A549 (cell line): ENCODE data around the gene CIAO2A. TPM values are rescaled to one million over a fixed set of nuclear protein-coding genes. Genes with fewer than 3 reads are reported as not detected.
"Not testable (repeated sequence)": the region's sequence is repeated elsewhere in the genome, so short reads cannot be mapped to it uniquely, and the experiment has no call there.

ENCODE experiments used
- ATAC-seq, 2 experiments: fragments of 200-7000 bp in 1 of 2; fragments of >200 bp in 1 of 2; cut with Nextera tagmentation in 1 of 2; cut with Tn5 transposase in 1 of 2; 3 replicates each; pipeline versions ENCODE4 v1.8.0 to v1.9.1; 2018 to 2020; ENCODE audit warnings: mild to moderate bottlenecking in 1 of 2, moderate library complexity in 1 of 2
- CTCF ChIA-PET: fragments of 300-600 bp; sonication (Branson Sonifier 250); formaldehyde crosslinking; extraction: SDS; loops from one replicate; lab custom pipeline; 2021; ENCODE audit warnings: antibody characterized with exemption, inconsistent platforms; lab: Yijun Ruan, JAX
- POLR2A ChIA-PET: fragments of 350-600 bp; formaldehyde crosslinking; extraction: SDS; loops from one replicate; lab custom pipeline; 2021; ENCODE audit warnings: antibody characterized with exemption, inconsistent platforms; lab: Yijun Ruan, JAX
- DNase-seq, 2 experiments: peaks; one replicate each; pipeline versions ENCODE4 v3.0.0 to v3.0.0-alpha.2; 2011 to 2016; ENCODE audit warnings: low read depth in 1 of 2, low spot score in 1 of 2
- FAIRE-seq: peaks from 2 replicates; lab custom pipeline; 2011; peaks lifted over from hg19 to GRCh38; lab: Jason Lieb, UNC
- H3K27ac ChIP-seq, 2 experiments: fragments of >200 bp; sonication (Bioruptor Twin); formaldehyde crosslinking; 3 replicates each; pipeline ENCODE4 v1.5.1; 2016 to 2017
- H3K4me1 ChIP-seq: fragments of >200 bp; sonication (Bioruptor Twin); formaldehyde crosslinking; 3 replicates; pipeline ENCODE4 v1.6.1; 2016
- H3K4me2 ChIP-seq: fragments of >200 bp; sonication (Bioruptor Twin); formaldehyde crosslinking; 3 replicates; pipeline ENCODE4 v1.6.1; 2016
- H3K4me3 ChIP-seq: fragments of >200 bp; sonication (Bioruptor Twin); formaldehyde crosslinking; 3 replicates; pipeline ENCODE4 v1.5.1; 2016
- H3K9me3 ChIP-seq: fragments of >200 bp; sonication (Bioruptor Twin); formaldehyde crosslinking; 3 replicates; pipeline ENCODE4 v1.6.1; 2016
- CEBPB ChIP-seq, 2 experiments: fragments of >200 bp in 1 of 2; sonication (Bioruptor Twin) in 1 of 2; formaldehyde crosslinking in 1 of 2; IDR thresholded peaks; 2 replicates each; pipeline ENCODE4 v1.6.1; 2012 to 2016
- EHF ChIP-seq: fragments of 250-450 bp; sonication (Bioruptor Pico); IDR thresholded peaks from 2 replicates; pipeline ENCODE4 v1.5.0; 2020; ENCODE audit warnings: mild to moderate bottlenecking
- EP300 ChIP-seq, 2 experiments: fragments of >200 bp; sonication (Bioruptor Twin); formaldehyde crosslinking; IDR thresholded peaks; 2 replicates in 1 of 2; 3 replicates in 1 of 2; pipeline ENCODE4 v1.6.1; 2016 to 2017
- ESRRA ChIP-seq: fragments of 150-350 bp; IDR thresholded peaks from 2 replicates; pipeline ENCODE4 v1.6.1; 2014; ENCODE audit warnings: mild to moderate bottlenecking, low read length, borderline replicate concordance
- FOSL2 ChIP-seq, 2 experiments: fragments of 450-650 bp in 1 of 2; fragments of >200 bp in 1 of 2; sonication (Bioruptor Twin) in 1 of 2; formaldehyde crosslinking; IDR thresholded peaks; 2 replicates each; pipeline versions ENCODE4 v1.5.0 to v1.6.1; 2016 to 2020; ENCODE audit warnings: mild to moderate bottlenecking in 1 of 2, moderate library complexity in 1 of 2
- HDAC2 ChIP-seq: fragments of 200-600 bp; sonication (generic); IDR thresholded peaks from 2 replicates; pipeline ENCODE4 v1.6.1; 2016
- HOXA7 ChIP-seq: fragments of 250-450 bp; sonication (Bioruptor Pico); IDR thresholded peaks from 2 replicates; pipeline ENCODE4 v1.5.0; 2020; ENCODE audit warnings: mild to moderate bottlenecking, moderate library complexity
- HOXB13 ChIP-seq: fragments of 250-450 bp; sonication (Bioruptor Pico); IDR thresholded peaks from 2 replicates; pipeline ENCODE4 v1.5.0; 2020; ENCODE audit warnings: low read depth, mild to moderate bottlenecking, moderate library complexity
- JUN ChIP-seq, 2 experiments: fragments of >200 bp; sonication (Bioruptor Twin); formaldehyde crosslinking; IDR thresholded peaks; 2 replicates in 1 of 2; 3 replicates in 1 of 2; pipeline ENCODE4 v1.6.1; 2016 to 2017
- JUNB ChIP-seq: fragments of >200 bp; sonication (Bioruptor Twin); formaldehyde crosslinking; IDR thresholded peaks from 2 replicates; pipeline ENCODE4 v1.6.1; 2016
- KDM5A ChIP-seq: fragments of 200-600 bp; sonication (generic); IDR thresholded peaks from 2 replicates; pipeline ENCODE4 v1.6.1; 2016; ENCODE audit warnings: antibody characterized with exemption, mild to moderate bottlenecking
- MAZ ChIP-seq: fragments of 150-350 bp; IDR thresholded peaks from 2 replicates; pipeline ENCODE4 v1.6.1; 2014; ENCODE audit warnings: antibody characterized with exemption, low read depth, low read length, borderline replicate concordance
- MYC ChIP-seq: IDR thresholded peaks from 2 replicates; pipeline ENCODE4 v1.6.1; 2012; ENCODE audit warnings: mild to moderate bottlenecking, inconsistent platforms, low read length, improper control_type of control experiment, borderline replicate concordance
- NFE2L2 ChIP-seq: fragments of 150-350 bp; conservative IDR thresholded peaks from 2 replicates; pipeline ENCODE4 v1.6.1; 2014; ENCODE audit warnings: low read length
- RAD21 ChIP-seq, 2 experiments: fragments of >200 bp in 1 of 2; sonication (Bioruptor Twin) in 1 of 2; formaldehyde crosslinking in 1 of 2; IDR thresholded peaks in 1 of 2; conservative IDR thresholded peaks in 1 of 2; 2 replicates in 1 of 2; 3 replicates in 1 of 2; pipeline ENCODE4 v1.6.1; 2012 to 2018; ENCODE audit warnings: inconsistent platforms in 1 of 2
- TP53 ChIP-seq: fragments of 250-450 bp; sonication (Bioruptor Pico); IDR thresholded peaks from 2 replicates; pipeline ENCODE4 v1.5.0; 2021; ENCODE audit warnings: mild to moderate bottlenecking, moderate library complexity
- ZC3H11A ChIP-seq: fragments of 450-650 bp; IDR thresholded peaks from 2 replicates; pipeline ENCODE4 v1.6.1; 2014; ENCODE audit warnings: antibody characterized with exemption, mild to moderate bottlenecking
- ZFP36 ChIP-seq: fragments of 450-650 bp; IDR thresholded peaks from 2 replicates; pipeline ENCODE4 v1.6.1; 2014; ENCODE audit warnings: borderline replicate concordance; ENCODE audit not compliant: partially characterized antibody
- WGBS: methylation state at CpG from one replicate; pipeline ENCODE4 v1.1.6; 2017; ENCODE audit errors: missing lambda C conversion rate; 5-methylcytosine and 5-hydroxymethylcytosine counted together
- polyA plus RNA-seq, 4 experiments: library from polyadenylated mRNA; depleted of rRNA in 3 of 4; stranded (reverse); fragments of >200 nt; fragmentation: RNase III in 1 of 4; extraction: RNeasy Plus Mini Kit Qiagen cat#74134 plus additional on column Dnase treatment in 1 of 4; gene quantifications; 2 replicates in 3 of 4; 3 replicates in 1 of 4; pipeline ENCODE4 v1.2.3, GENCODE V29; 2011 to 2017
- TF ChIP-seq, protein P1 (sequence below): fragments of >200 bp; sonication (Bioruptor Twin); formaldehyde crosslinking; IDR thresholded peaks from 3 replicates; pipeline ENCODE4 v1.5.1; 2016
- TF ChIP-seq, protein P2 (sequence below): fragments of >200 bp; sonication (Bioruptor Twin); formaldehyde crosslinking; IDR thresholded peaks from 3 replicates; pipeline ENCODE4 v1.6.1; 2016
- TF ChIP-seq, protein P3 (sequence below): IDR thresholded peaks from 2 replicates; pipeline ENCODE4 v1.6.1; 2012
- TF ChIP-seq, protein P4 (sequence below): fragments of 150-350 bp; IDR thresholded peaks from 2 replicates; pipeline ENCODE4 v1.6.1; 2014; ENCODE audit warnings: low read depth, mild to moderate bottlenecking, low read length
- TF ChIP-seq, protein P5 (sequence below): IDR thresholded peaks from 2 replicates; pipeline ENCODE4 v1.6.1; 2012

The CIAO2A gene
- polyA plus RNA-seq, 2 of the 4 experiments (the other 2 are of a cell fraction), result 156 to 231 TPM

DNA sequence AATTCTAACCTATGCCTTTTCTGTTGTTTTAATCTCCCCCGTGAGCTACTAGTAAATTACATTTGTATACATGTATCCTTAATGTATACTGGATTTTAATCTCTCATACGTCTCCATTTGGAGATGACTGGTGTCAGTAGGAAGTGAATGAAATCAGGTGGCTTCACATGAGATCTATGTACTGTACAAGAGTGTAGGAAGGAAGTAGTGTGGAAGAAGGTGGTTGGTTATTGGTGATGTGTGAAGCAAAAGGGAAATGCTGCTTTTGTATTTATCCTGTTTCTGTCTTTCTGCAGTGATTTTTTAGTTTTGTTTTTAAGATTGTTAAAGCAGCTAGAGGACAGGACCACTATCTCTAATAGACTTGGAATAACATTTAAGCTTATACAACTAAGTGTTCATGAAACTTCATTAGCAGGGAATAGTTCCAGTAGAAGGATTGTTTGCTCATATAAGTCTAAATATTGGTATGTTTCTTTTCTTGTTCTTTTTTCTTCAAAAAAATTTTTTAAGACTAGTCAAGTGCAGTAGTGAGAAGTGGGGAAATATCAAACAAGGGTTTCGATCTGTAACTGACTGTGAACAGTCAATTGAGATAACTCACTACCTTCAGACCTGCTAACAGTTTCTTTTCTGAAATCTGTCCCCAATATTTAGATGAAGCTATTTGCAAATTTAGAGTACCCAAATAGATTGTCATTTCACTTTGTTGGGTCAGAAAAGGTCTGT, 17.5 kb upstream of the CIAO2A start:
- no peaks in the 10 kb centered on the region for H3K9me3 ChIP-seq
- WGBS, result 87% methylated on average over 3 of the region's 3 CpGs
- no peak for FAIRE-seq
- no peak overlapping the region for H3K27ac ChIP-seq
- TF ChIP-seq RAD21 (conservative IDR thresholded peaks at IDR 0.05 in 1 of 2, IDR thresholded peaks at IDR 0.05 in 1 of 2) (no peak), EHF (CRISPR knock-in tag) (no peak), MAZ (no peak), FOSL2 (IDR thresholded peaks at IDR 0.05) (no peak), FOSL2 (CRISPR knock-in tag; IDR thresholded peaks at IDR 0.05) (no peak), JUNB (no peak)
- TF ChIP-seq, protein P1, sequence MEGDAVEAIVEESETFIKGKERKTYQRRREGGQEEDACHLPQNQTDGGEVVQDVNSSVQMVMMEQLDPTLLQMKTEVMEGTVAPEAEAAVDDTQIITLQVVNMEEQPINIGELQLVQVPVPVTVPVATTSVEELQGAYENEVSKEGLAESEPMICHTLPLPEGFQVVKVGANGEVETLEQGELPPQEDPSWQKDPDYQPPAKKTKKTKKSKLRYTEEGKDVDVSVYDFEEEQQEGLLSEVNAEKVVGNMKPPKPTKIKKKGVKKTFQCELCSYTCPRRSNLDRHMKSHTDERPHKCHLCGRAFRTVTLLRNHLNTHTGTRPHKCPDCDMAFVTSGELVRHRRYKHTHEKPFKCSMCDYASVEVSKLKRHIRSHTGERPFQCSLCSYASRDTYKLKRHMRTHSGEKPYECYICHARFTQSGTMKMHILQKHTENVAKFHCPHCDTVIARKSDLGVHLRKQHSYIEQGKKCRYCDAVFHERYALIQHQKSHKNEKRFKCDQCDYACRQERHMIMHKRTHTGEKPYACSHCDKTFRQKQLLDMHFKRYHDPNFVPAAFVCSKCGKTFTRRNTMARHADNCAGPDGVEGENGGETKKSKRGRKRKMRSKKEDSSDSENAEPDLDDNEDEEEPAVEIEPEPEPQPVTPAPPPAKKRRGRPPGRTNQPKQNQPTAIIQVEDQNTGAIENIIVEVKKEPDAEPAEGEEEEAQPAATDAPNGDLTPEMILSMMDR, result no peak
- TF ChIP-seq, protein P2, sequence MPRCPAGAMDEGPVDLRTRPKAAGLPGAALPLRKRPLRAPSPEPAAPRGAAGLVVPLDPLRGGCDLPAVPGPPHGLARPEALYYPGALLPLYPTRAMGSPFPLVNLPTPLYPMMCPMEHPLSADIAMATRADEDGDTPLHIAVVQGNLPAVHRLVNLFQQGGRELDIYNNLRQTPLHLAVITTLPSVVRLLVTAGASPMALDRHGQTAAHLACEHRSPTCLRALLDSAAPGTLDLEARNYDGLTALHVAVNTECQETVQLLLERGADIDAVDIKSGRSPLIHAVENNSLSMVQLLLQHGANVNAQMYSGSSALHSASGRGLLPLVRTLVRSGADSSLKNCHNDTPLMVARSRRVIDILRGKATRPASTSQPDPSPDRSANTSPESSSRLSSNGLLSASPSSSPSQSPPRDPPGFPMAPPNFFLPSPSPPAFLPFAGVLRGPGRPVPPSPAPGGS, result no peak
- H3K4me1 ChIP-seq, result peaks cover 4% of the 10 kb centered on the region; the same call in 1 of the 3 replicates
- no peak overlapping the region for H3K4me3 ChIP-seq
- no peak for ATAC-seq
- POLR2A ChIA-PET, result interaction anchor here (0.5 kb wide), 1 partner anchor 467 kb away, joined by 5 read pairs; no protein-coding TSS in a partner anchor
- CTCF ChIA-PET, result interaction anchor here (0.6 to 3.9 kb wide), 4 partner anchors 12 to 924 kb away, joined by 3 to 21 read pairs (median 18); no protein-coding TSS in a partner anchor
- no peak for DNase-seq
- no peak overlapping the region for H3K4me2 ChIP-seq

DNA sequence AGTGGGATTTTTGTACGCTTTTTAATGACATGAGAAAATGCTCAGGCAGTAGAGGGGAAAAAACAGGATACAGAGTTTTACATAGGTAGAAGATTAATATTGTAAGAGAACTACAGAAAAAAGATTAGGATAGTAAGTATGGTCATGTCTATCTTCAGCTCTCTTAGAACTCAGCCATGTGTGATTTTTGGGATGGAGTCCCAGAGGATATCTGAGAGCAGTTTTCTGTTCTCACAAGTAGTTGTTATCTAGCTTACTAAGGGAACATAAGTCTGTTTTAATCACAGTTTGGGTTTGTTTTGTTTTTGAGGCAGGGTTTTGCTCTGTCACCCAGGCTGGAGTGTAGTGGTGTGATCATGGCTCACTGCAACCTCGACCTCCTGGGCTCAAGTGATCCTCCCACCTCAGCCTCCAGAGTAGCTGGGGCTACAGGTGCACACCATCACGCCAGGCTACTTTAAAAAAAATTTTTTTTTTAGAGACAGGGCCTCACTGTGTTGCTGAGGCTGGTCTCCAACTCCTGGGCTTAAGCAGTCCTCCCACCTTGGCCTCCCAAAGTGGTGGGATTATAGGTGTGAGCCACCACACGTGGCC, 16.6 kb upstream of the CIAO2A start:
- H3K4me2 ChIP-seq, POLR2A ChIA-PET, DNase-seq, H3K27ac ChIP-seq, H3K4me1 ChIP-seq, H3K4me3 ChIP-seq, H3K9me3 ChIP-seq, ATAC-seq, FAIRE-seq: not testable (repeated sequence)
- WGBS, result 93% methylated on average over 4 of the region's 4 CpGs
- CTCF ChIA-PET, result interaction anchor here (0.7 to 3.9 kb wide), 4 partner anchors 11 to 358 kb away, joined by 4 to 21 read pairs (median 18); no protein-coding TSS in a partner anchor

DNA sequence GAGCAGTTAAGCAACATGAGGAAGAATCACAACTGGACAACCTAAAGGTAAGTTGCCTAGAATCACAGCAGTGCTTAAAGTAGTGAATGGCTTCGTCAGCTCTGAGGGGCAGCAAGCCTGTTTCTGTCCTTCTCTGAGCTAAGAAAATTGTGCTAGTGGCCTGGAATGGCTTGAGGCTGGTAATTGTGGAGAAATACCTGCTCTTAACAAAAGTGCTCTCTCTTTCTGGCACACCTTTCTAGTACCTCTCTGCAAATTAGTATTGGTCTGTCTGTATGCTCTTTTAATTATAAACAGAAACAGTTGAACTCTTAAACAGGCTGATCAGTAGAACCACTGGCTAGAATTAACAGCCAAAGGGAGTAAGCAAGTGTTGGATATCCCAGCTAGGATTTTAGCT, 13.7 kb upstream of the CIAO2A start:
- H3K4me3 ChIP-seq, result no peak overlapping the region
- CTCF ChIA-PET, result no interaction called here
- DNase-seq (no peak), FAIRE-seq (no peak), ATAC-seq (no peak)
- no peaks in the 10 kb centered on the region for H3K9me3 ChIP-seq
- 79% methylated on average over 1 of the region's 1 CpG for WGBS
- TF ChIP-seq JUN (IDR thresholded peaks at IDR 0.05), result no peak
- TF ChIP-seq EHF (CRISPR knock-in tag), result no peak
- no peak for TF ChIP-seq JUNB
- no peak for TF ChIP-seq EP300 (IDR thresholded peaks at IDR 0.05)
- TF ChIP-seq ZFP36, result no peak
- TF ChIP-seq, protein P3, sequence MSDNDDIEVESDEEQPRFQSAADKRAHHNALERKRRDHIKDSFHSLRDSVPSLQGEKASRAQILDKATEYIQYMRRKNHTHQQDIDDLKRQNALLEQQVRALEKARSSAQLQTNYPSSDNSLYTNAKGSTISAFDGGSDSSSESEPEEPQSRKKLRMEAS, result no peak
- TF ChIP-seq HOXB13 (CRISPR knock-in tag), result no peak
- no peak for TF ChIP-seq MYC
- TF ChIP-seq RAD21 (conservative IDR thresholded peaks at IDR 0.05 in 1 of 2, IDR thresholded peaks at IDR 0.05 in 1 of 2), result no peak
- TF ChIP-seq, protein P4, sequence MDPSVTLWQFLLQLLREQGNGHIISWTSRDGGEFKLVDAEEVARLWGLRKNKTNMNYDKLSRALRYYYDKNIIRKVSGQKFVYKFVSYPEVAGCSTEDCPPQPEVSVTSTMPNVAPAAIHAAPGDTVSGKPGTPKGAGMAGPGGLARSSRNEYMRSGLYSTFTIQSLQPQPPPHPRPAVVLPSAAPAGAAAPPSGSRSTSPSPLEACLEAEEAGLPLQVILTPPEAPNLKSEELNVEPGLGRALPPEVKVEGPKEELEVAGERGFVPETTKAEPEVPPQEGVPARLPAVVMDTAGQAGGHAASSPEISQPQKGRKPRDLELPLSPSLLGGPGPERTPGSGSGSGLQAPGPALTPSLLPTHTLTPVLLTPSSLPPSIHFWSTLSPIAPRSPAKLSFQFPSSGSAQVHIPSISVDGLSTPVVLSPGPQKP, result no peak
- no peak for TF ChIP-seq NFE2L2
- no peak for TF ChIP-seq ZC3H11A
- TF ChIP-seq, protein P2, result no peak
- TF ChIP-seq KDM5A, result no peak
- no peak for TF ChIP-seq TP53 (CRISPR knock-in tag)
- TF ChIP-seq HDAC2, result no peak
- TF ChIP-seq, protein P5, sequence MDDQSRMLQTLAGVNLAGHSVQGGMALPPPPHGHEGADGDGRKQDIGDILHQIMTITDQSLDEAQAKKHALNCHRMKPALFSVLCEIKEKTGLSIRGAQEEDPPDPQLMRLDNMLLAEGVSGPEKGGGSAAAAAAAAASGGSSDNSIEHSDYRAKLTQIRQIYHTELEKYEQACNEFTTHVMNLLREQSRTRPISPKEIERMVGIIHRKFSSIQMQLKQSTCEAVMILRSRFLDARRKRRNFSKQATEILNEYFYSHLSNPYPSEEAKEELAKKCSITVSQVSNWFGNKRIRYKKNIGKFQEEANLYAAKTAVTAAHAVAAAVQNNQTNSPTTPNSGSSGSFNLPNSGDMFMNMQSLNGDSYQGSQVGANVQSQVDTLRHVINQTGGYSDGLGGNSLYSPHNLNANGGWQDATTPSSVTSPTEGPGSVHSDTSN, result no peak
- no peak for TF ChIP-seq HOXA7 (CRISPR knock-in tag)
- TF ChIP-seq CEBPB (IDR thresholded peaks at IDR 0.05), result no peak
- no peak for TF ChIP-seq ESRRA
- POLR2A ChIA-PET, result interaction anchor here (0.6 kb wide), 1 partner anchor 497 kb away, joined by 3 read pairs; no protein-coding TSS in a partner anchor
- H3K27ac ChIP-seq, result no peak overlapping the region
- H3K4me1 ChIP-seq, result peaks cover 4% of the 10 kb centered on the region; the same call in 1 of the 3 replicates
- H3K4me2 ChIP-seq, result no peak overlapping the region
